Lower leg skin (tissue), 3 donors: ENCODE data around the gene LELP1.

Source experiments
- POLR2A ChIP-seq, 2 donors: fragments of 450-650 bp; IDR thresholded peaks; one replicate each; pipeline ENCODE4 v1.6.1; 2016 to 2017; ENCODE audit warnings: antibody characterized with exemption in 2 of 2, mild to moderate bottlenecking in 1 of 2, moderate library complexity in 1 of 2
- TF ChIP-seq, protein P1 (sequence below), 3 donors: fragments of 450-650 bp; IDR thresholded peaks; one replicate each; pipeline ENCODE4 v1.5.1; 2016; ENCODE audit warnings: antibody characterized with exemption in 3 of 3, mild to moderate bottlenecking in 3 of 3, moderate library complexity in 2 of 3

DNA sequence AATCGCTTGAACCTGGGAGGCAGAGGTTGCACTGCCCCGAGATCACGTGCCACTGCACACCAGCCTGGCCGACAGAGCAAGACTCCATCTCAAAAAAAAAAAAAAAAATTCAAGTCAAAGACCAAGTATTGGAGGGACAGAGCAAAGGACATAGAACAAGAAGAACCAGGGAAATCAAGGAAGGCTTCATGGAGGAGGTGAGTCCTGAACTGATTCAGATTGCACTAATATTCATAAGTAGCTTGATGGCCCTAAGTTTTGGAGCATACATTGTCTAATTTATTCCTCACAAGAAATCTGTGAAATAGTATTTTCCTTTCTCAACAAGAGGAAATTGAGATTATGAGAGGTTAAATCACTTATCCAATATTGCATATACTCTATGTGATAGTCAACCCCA lies 10.3 kb downstream of the LELP1 start:
- no peak for TF ChIP-seq POLR2A (IDR thresholded peaks at IDR 0.05)
- TF ChIP-seq, protein P1, sequence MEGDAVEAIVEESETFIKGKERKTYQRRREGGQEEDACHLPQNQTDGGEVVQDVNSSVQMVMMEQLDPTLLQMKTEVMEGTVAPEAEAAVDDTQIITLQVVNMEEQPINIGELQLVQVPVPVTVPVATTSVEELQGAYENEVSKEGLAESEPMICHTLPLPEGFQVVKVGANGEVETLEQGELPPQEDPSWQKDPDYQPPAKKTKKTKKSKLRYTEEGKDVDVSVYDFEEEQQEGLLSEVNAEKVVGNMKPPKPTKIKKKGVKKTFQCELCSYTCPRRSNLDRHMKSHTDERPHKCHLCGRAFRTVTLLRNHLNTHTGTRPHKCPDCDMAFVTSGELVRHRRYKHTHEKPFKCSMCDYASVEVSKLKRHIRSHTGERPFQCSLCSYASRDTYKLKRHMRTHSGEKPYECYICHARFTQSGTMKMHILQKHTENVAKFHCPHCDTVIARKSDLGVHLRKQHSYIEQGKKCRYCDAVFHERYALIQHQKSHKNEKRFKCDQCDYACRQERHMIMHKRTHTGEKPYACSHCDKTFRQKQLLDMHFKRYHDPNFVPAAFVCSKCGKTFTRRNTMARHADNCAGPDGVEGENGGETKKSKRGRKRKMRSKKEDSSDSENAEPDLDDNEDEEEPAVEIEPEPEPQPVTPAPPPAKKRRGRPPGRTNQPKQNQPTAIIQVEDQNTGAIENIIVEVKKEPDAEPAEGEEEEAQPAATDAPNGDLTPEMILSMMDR (IDR thresholded peaks at IDR 0.05) = no peak
